Tracheal epithelial cell (primary cell): Measurements from ENCODE around the gene FLYWCH1. TPM values are rescaled to one million over a fixed set of nuclear protein-coding genes. Genes with fewer than 3 reads are reported as not detected.

Source experiments
- total RNA-seq: library from RNA; depleted of rRNA; stranded (reverse); fragments of >200 nt; gene quantifications from 2 replicates; pipeline ENCODE4 v1.2.1, GENCODE V29; 2014

FLYWCH1 gene
- 41.9 and 48.4 TPM in 2 replicates for total RNA-seq

GRCh38 chr16:2911638-2912329, at the start of gene FLYWCH1:
FLYWCH1 (plus strand) TSS chr16:2911931; CDS start chr16:2929686, 17,755 bp downstream.

GRCh38 chr16:2882650-2883457, 28.9 kb upstream of the FLYWCH1 start, which contains the start of gene FLYWCH2:
FLYWCH2 (plus strand) TSS chr16:2883215; CDS start chr16:2896450, 13,235 bp downstream.

GRCh38 chr16:2963723-2964474, 52.2 kb downstream of the FLYWCH1 start, which contains the start of gene KREMEN2:
KREMEN2 (plus strand) TSS chr16:2964275; CDS start chr16:2964521, 246 bp downstream.

GRCh38 chr16:2968738-2969544, 57.2 kb downstream of the FLYWCH1 start, which contains the start of gene PAQR4:
PAQR4 (plus strand) TSS chr16:2969348; CDS start chr16:2969675, 327 bp downstream.

GRCh38 chr16:2980227-2981176, 68.8 kb downstream of the FLYWCH1 start, which contains the start of gene PKMYT1:
PKMYT1 (minus strand) TSS chr16:2980446; CDS start chr16:2979657, 789 bp downstream.

Other genes with a start within 250 kb of the FLYWCH1 start
- gene KCTD5, start 229.4 kb upstream of the FLYWCH1 start, total RNA-seq, result 27.5 and 37.8 TPM in 2 replicates
- under 0.01 and 0.96 TPM in 2 replicates for gene PRSS27, start 191.7 kb upstream of the FLYWCH1 start, total RNA-seq
- gene SRRM2, start 159.3 kb upstream of the FLYWCH1 start, total RNA-seq, result 36.4 and 60.5 TPM in 2 replicates
- gene ELOB, start 134.7 kb upstream of the FLYWCH1 start, total RNA-seq, result 382 and 420 TPM in 2 replicates
- not detected in 2 replicates for gene PRSS33, start 124.4 kb upstream of the FLYWCH1 start, total RNA-seq
- gene PRSS41, start 113.5 kb upstream of the FLYWCH1 start, total RNA-seq, result not detected in 2 replicates
- gene PRSS21, start 94.7 kb upstream of the FLYWCH1 start, total RNA-seq, result 5.8 and 8.7 TPM in 2 replicates
- gene ZG16B, start 81.6 kb upstream of the FLYWCH1 start, total RNA-seq, result 0.64 and 1.4 TPM in 2 replicates
- 8.3 and 21.0 TPM in 2 replicates for gene PRSS22, start 53.8 kb upstream of the FLYWCH1 start, total RNA-seq
- gene FLYWCH2, start 28.7 kb upstream of the FLYWCH1 start, total RNA-seq, result 39.2 and 75.9 TPM in 2 replicates
- 3.2 and 30.1 TPM in 2 replicates for gene KREMEN2, start 52.3 kb downstream of the FLYWCH1 start, total RNA-seq
- gene PAQR4, start 57.4 kb downstream of the FLYWCH1 start, total RNA-seq, result 7.2 and 17.4 TPM in 2 replicates
- gene PKMYT1, start 68.5 kb downstream of the FLYWCH1 start, total RNA-seq, result 0.43 and 1.9 TPM in 2 replicates
- not detected in 2 replicates for gene CLDN9, start 101.0 kb downstream of the FLYWCH1 start, total RNA-seq
- gene CLDN6, start 106.3 kb downstream of the FLYWCH1 start, total RNA-seq, result 0.21 and 4.8 TPM in 2 replicates
- gene TNFRSF12A, start 108.4 kb downstream of the FLYWCH1 start, total RNA-seq, result 336 and 560 TPM in 2 replicates
- gene HCFC1R1, start 112.0 kb downstream of the FLYWCH1 start, total RNA-seq, result 8.3 and 21.7 TPM in 2 replicates
- 20.9 and 35.4 TPM in 2 replicates for gene THOC6, start 112.1 kb downstream of the FLYWCH1 start, total RNA-seq
- 10.4 and 11.3 TPM in 2 replicates for gene BICDL2, start 125.0 kb downstream of the FLYWCH1 start, total RNA-seq
- gene MMP25, start 134.6 kb downstream of the FLYWCH1 start, total RNA-seq, result under 0.01 and 0.24 TPM in 2 replicates
- 1.1 and 115 TPM in 2 replicates for gene IL32, start 153.7 kb downstream of the FLYWCH1 start, total RNA-seq
- gene ZSCAN10, start 187.4 kb downstream of the FLYWCH1 start, total RNA-seq, result not detected in 2 replicates
- gene ZNF205, start 200.7 kb downstream of the FLYWCH1 start, total RNA-seq, result 23.9 and 35.2 TPM in 2 replicates
- 9.2 and 12.6 TPM in 2 replicates for gene ZNF213, start 223.1 kb downstream of the FLYWCH1 start, total RNA-seq